Right lobe of liver (tissue), 6 donors: ENCODE results near the gene METAP1. TPM values are rescaled to one million over a fixed set of nuclear protein-coding genes. Genes with fewer than 3 reads are reported as not detected.

Source experiments
- ATAC-seq, 4 donors: fragments of 200-7000 bp; cut with Tn5 transposase; one replicate each; pipeline ENCODE4 v1.9.1; 2020; ENCODE audit warnings: mild to moderate bottlenecking in 4 of 4, moderate library complexity in 4 of 4
- DNase-seq, 3 donors: peaks; one replicate each; pipeline ENCODE4 v3.0.0-alpha.2; 2020
- H3K27ac ChIP-seq, 3 donors: fragments of 200-600 bp; one replicate each; pipeline ENCODE4 v1.8.0; 2022
- H3K27me3 ChIP-seq, 2 donors: fragments of 200-600 bp; one replicate each; pipeline ENCODE4 v1.8.0; 2022
- H3K36me3 ChIP-seq, 4 donors: fragments of 200-600 bp; sonication (generic) in 1 of 4; one replicate each; pipeline versions ENCODE4 v1.5.1 to v1.8.0; 2017 to 2022; ENCODE audit warnings: control low read depth in 1 of 4
- H3K4me1 ChIP-seq, 4 donors: fragments of 200-600 bp; sonication (generic) in 1 of 4; one replicate each; pipeline versions ENCODE4 v1.5.1 to v1.8.0; 2017 to 2022; ENCODE audit warnings: control low read depth in 1 of 4
- H3K4me3 ChIP-seq, 3 donors: fragments of 200-600 bp; one replicate each; pipeline ENCODE4 v1.8.0; 2022
- H3K9me3 ChIP-seq, 4 donors: fragments of 200-600 bp; sonication (generic) in 1 of 4; one replicate each; pipeline versions ENCODE4 v1.5.1 to v1.8.0; 2017 to 2022; ENCODE audit warnings: control low read depth in 1 of 4
- POLR2A ChIP-seq: fragments of 450-650 bp; IDR thresholded peaks from one replicate; pipeline ENCODE4 v1.6.1; 2017; ENCODE audit warnings: antibody characterized with exemption, mild to moderate bottlenecking
- WGBS: methylation state at CpG from one replicate; pipeline ENCODE4 v1.1.6; 2018; ENCODE audit warnings: low coverage, low lambda C conversion rate; ENCODE audit not compliant: insufficient coverage; ENCODE audit errors: missing lambda C conversion rate; 5-methylcytosine and 5-hydroxymethylcytosine counted together
- intact Hi-C, 2 donors: fragments of 100-400 bp; cut with DNase I; formaldehyde crosslinking; loops; one replicate each; pipeline versions ENCODE4 v1.11.2 to v1.14.1; 2022
- total RNA-seq, 6 experiments: library from RNA; depleted of rRNA in 2 of 6; stranded (reverse); fragments of >200 nt in 2 of 6; fragmentation: NEBNext Ultra II Directional in 3 of 6; extraction: Animal tissue kit (Norgen Biotek cat#: 25700) in 3 of 6; gene quantifications; one replicate each; pipeline versions ENCODE4 v1.1.0 to v1.2.4, GENCODE V29; 2016 to 2023
- TF ChIP-seq, protein P1 (sequence below), 4 donors: fragments of 200-600 bp in 3 of 4; fragments of 450-650 bp in 1 of 4; IDR thresholded peaks; one replicate each; pipeline versions ENCODE4 v1.5.1 to v1.8.0; 2016 to 2022; ENCODE audit warnings: antibody characterized with exemption in 4 of 4, mild to moderate bottlenecking in 2 of 4
- donor health status: DM: no; HTN: yes; CAD: no.
- donor health status: DM: no; HTN: no; CAD: no.
- donor health status: DM: no; HTN: no; CAD: no.
- donor health status: DM: no; HTN: yes; CAD: no.
- donor health status: DM: no; HTN: yes; CAD: no.

The METAP1 gene
- total RNA-seq, 6 experiments from 2014 or later = 12.4 to 16.8 (median 14.9) TPM

DNA sequence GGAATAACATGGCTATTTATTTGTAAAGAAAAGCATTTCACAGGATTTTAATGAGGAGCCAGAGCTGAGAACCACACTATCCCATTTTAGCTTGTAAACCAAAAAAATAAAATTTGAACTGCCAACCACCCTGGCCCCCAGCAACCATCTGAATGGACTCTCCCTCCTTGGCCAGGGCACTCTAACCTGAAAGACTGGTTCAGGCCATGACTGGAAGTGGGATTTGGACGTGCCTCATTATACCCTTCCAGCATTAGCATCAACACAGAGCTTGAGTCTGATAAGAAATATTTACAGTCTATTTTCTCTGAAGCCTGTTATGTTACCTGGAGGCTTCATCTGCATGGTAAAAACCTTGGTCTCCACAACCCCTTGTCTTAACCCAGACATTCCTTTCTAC is 30.0 kb downstream of the METAP1 start:
- H3K4me1 ChIP-seq = peaks cover 0 to 14% (median 3%) of the 10 kb centered on the region in 4 donors
- no peaks in the 10 kb centered on the region for H3K36me3 ChIP-seq
- H3K27ac ChIP-seq = no peak overlapping the region
- peaks cover 0 to 4% (median 0%) of the 10 kb centered on the region in 4 donors for H3K9me3 ChIP-seq
- intact Hi-C loops = no loop called here
- 100% methylated on average over 1 of the region's 1 CpG for WGBS
- no peak for DNase-seq
- H3K27me3 ChIP-seq = no peaks in the 10 kb centered on the region
- H3K4me3 ChIP-seq = no peak overlapping the region
- no peak for ATAC-seq
- TF ChIP-seq POLR2A = no peak
- TF ChIP-seq, protein P1, sequence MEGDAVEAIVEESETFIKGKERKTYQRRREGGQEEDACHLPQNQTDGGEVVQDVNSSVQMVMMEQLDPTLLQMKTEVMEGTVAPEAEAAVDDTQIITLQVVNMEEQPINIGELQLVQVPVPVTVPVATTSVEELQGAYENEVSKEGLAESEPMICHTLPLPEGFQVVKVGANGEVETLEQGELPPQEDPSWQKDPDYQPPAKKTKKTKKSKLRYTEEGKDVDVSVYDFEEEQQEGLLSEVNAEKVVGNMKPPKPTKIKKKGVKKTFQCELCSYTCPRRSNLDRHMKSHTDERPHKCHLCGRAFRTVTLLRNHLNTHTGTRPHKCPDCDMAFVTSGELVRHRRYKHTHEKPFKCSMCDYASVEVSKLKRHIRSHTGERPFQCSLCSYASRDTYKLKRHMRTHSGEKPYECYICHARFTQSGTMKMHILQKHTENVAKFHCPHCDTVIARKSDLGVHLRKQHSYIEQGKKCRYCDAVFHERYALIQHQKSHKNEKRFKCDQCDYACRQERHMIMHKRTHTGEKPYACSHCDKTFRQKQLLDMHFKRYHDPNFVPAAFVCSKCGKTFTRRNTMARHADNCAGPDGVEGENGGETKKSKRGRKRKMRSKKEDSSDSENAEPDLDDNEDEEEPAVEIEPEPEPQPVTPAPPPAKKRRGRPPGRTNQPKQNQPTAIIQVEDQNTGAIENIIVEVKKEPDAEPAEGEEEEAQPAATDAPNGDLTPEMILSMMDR (IDR thresholded peaks at IDR 0.05) = no peak

DNA sequence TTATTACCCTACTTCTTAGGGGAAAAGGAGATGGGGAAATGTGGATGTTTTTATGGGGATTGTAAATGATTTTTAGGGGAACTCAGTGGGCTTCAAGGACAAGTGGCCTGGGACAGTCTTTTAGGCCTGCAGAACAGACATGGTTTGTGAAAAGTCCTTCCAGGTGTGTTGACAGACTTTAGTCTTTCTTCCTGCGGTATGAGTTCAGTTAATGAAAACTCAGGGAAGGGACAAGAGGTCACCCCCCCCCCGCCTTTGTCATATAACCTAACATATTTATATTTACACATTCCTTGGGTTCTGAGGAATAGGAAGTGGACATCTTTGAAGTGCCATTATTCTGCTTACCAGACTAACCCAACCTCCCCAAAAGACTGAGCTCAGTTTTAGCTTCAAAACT is 31.8 kb downstream of the METAP1 start:
- H3K9me3 ChIP-seq = no peaks in the 10 kb centered on the region
- H3K4me3 ChIP-seq = no peak overlapping the region
- 46% methylated on average over 2 of the region's 2 CpGs for WGBS
- H3K27me3 ChIP-seq = no peaks in the 10 kb centered on the region
- no peaks in the 10 kb centered on the region for H3K36me3 ChIP-seq
- intact Hi-C loops = no loop called here
- no peak for DNase-seq
- no peak for ATAC-seq
- H3K4me1 ChIP-seq = peaks cover 0 to 14% (median 3%) of the 10 kb centered on the region in 4 donors
- no peak for TF ChIP-seq POLR2A
- TF ChIP-seq, protein P1 (IDR thresholded peaks at IDR 0.05) = no peak
- no peak overlapping the region for H3K27ac ChIP-seq

DNA sequence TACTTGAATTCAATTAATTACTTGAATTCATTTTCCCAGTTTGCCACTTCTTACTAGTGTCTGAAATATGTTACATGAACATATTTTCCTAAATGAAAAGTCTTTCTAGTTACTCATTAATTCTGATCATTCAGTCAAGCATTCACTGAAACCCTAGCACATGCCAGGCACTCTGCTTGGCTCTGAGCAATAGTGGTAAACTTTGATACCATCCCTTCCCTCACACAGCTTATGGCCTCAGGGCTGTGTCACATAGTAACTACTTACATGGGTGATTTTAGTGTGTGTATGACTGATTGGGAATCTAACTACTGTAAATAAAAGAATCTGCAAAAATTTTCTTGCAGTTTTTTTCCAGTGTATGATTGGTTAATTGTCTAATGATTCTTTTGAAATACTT is 32.7 kb downstream of the METAP1 start:
- H3K27me3 ChIP-seq = no peaks in the 10 kb centered on the region
- TF ChIP-seq POLR2A = no peak
- TF ChIP-seq, protein P1 (IDR thresholded peaks at IDR 0.05) = no peak
- DNase-seq (no peak), ATAC-seq (peak; percentile 80 to 91 (median 84))
- H3K4me1 ChIP-seq = peaks cover 0 to 14% (median 3%) of the 10 kb centered on the region in 4 donors
- H3K27ac ChIP-seq = no peak overlapping the region
- no peaks in the 10 kb centered on the region for H3K36me3 ChIP-seq
- H3K9me3 ChIP-seq = no peaks in the 10 kb centered on the region
- H3K4me3 ChIP-seq = no peak overlapping the region
- intact Hi-C loops = no loop called here

DNA sequence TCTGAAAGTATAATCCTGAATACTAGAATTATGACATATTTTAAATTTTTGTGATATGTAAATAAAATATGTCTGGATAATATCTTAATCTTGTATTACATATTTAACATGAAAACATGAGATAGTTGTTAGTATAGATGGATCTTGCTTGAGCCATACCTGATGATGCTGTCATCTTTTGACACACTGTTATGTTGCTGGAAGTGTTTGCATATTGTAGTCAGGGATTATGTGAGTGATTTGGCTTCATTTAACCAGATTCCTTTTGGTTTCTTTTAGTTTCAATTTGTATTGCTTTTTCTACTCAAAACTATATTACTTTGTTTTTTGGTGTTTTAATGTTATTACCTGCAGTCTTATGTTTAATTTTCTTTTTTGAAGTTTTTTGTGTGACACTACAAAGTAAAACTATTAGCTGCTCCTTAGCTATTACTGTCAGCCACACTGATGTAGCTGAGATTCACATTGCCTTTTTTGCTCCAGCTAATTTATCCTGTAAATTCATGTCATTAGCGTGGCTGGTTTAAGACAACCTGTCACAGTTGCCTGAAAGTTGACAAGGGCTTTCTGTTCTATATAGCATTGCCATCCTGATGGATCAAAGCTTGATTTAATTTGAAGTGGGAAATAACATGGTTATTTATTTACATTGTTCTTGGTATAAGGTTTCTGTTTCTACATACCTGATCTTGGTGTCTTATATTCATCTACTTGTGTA is 33.7 kb downstream of the METAP1 start:
- peaks cover 0 to 14% (median 3%) of the 10 kb centered on the region in 4 donors for H3K4me1 ChIP-seq
- intact Hi-C loops = no loop called here

More for the DNA sequence above, 33.7 kb downstream of the METAP1 start:
- no peaks in the 10 kb centered on the region for H3K9me3 ChIP-seq
- ATAC-seq (no peak), DNase-seq (no peak)
- H3K27ac ChIP-seq = no peak overlapping the region
- no peaks in the 10 kb centered on the region for H3K27me3 ChIP-seq
- WGBS = 28% methylated on average over 1 of the region's 1 CpG
- no peak overlapping the region for H3K4me3 ChIP-seq
- no peak for TF ChIP-seq POLR2A
- TF ChIP-seq, protein P1 (IDR thresholded peaks at IDR 0.05) = no peak
- H3K36me3 ChIP-seq = no peaks in the 10 kb centered on the region
